Stomach (tissue), 19 donors: ENCODE results near the gene C17orf107. TPM values are rescaled to one million over a fixed set of nuclear protein-coding genes. Genes with fewer than 3 reads are reported as not detected.
A peak's percentile ranks its signal among the peaks of the same experiment; 100 is the strongest.

Source experiments
- DNase-seq, 2 donors: peaks; one replicate each; pipeline versions ENCODE4 v3.0.0 to v3.0.0-alpha.2; 2013 to 2019
- H3K27ac ChIP-seq, 5 donors: fragments of 200-600 bp in 4 of 5; sonication (generic) in 4 of 5; one replicate each; pipeline ENCODE4 v1.5.1; 2013 to 2019; ENCODE audit warnings: mild to moderate bottlenecking in 1 of 5, moderate library complexity in 1 of 5
- H3K27me3 ChIP-seq, 3 donors: fragments of 200-600 bp; sonication (generic); one replicate each; pipeline ENCODE4 v1.5.1; 2017 to 2019; ENCODE audit warnings: mixed run types in 1 of 3
- H3K36me3 ChIP-seq, 4 donors: fragments of 200-600 bp; sonication (generic); 1 replicate in 3 of 4; 2 replicates in 1 of 4; pipeline ENCODE4 v1.5.1; 2016 to 2019
- H3K4me1 ChIP-seq, 4 donors: fragments of 200-600 bp; sonication (generic); one replicate each; pipeline ENCODE4 v1.5.1; 2016 to 2019
- H3K4me3 ChIP-seq, 4 donors: fragments of 200-600 bp; sonication (generic) in 3 of 4; one replicate each; pipeline ENCODE4 v1.5.1; 2016 to 2019; ENCODE audit warnings: mild to moderate bottlenecking in 1 of 4
- H3K9me3 ChIP-seq, 4 donors: fragments of 200-600 bp; sonication (generic); one replicate each; pipeline ENCODE4 v1.5.1; 2016 to 2019
- EP300 ChIP-seq: sonication (generic); formaldehyde crosslinking; IDR thresholded peaks from one replicate; pipeline ENCODE4 v1.6.1; 2017; ENCODE audit warnings: antibody characterized with exemption
- POLR2A ChIP-seq, 4 donors: fragments of 450-650 bp; IDR thresholded peaks; one replicate each; pipeline ENCODE4 v1.6.1; 2016; ENCODE audit warnings: antibody characterized with exemption in 4 of 4, control low read depth in 2 of 4, mild to moderate bottlenecking in 1 of 4, moderate library complexity in 1 of 4
- POLR2AphosphoS5 ChIP-seq, 3 donors: sonication (generic); formaldehyde crosslinking; IDR thresholded peaks; one replicate each; pipeline ENCODE4 v1.6.1; 2016; ENCODE audit warnings: antibody characterized with exemption in 3 of 3
- WGBS, 5 donors: extraction: QIAGEN DNeasy Blood & Tissue Kit in 3 of 5; methylation state at CpG; one replicate each; pipeline versions ENCODE4 v1.1.5 to v1.1.7; 2013 to 2018; 5-methylcytosine and 5-hydroxymethylcytosine counted together
- intact Hi-C: fragments of 100-400 bp; cut with DNase I; formaldehyde crosslinking; loops from one replicate; pipeline ENCODE4 v1.15.1; 2023; ENCODE audit warnings: low total_unique reads
- long read RNA-seq, 10 donors: transcript quantifications; one replicate each; lab custom pipeline, GENCODE V29; 2026
- polyA plus RNA-seq, 3 donors: library from polyadenylated mRNA; stranded (reverse); fragments of 200-250 nt; gene quantifications; one replicate each; pipeline ENCODE4 v1.2.3, GENCODE V29; 2013
- total RNA-seq, 5 donors: library from RNA; depleted of rRNA; stranded (reverse); fragments of >200 nt; gene quantifications; one replicate each; pipeline versions ENCODE4 v1.1.0 to v1.2.3, GENCODE V29; 2014 to 2016
- TF ChIP-seq, protein P1 (sequence below), 7 experiments: fragments of 450-650 bp in 4 of 7; fragments of 200-600 bp in 3 of 7; sonication (generic) in 3 of 7; IDR thresholded peaks; one replicate each; pipeline ENCODE4 v1.5.1; 2016 to 2019; ENCODE audit warnings: antibody characterized with exemption in 7 of 7, control low read depth in 2 of 7, mild to moderate bottlenecking in 1 of 7
- donor health status: healthy with polysubstance abuse.
- donor health status: Bipolar disorder and iron deficiency.
- donor health status: healthy.

Gene C17orf107
- total RNA-seq (1 to 10 TPM in 4 of 5 donors, not detected in 1; 1.4 to 6.6 (median 2.9) TPM), polyA plus RNA-seq (1 to 10 TPM in 2 of 3 donors, under 1 TPM in 1; 0.75 to 3.2 (median 2.4) TPM)
- long read RNA-seq, donor 1, result 0 reads
- long read RNA-seq, donor 2, result 0 reads
- long read RNA-seq, donor 3, result 0 reads
- long read RNA-seq, donor 4, result 0 reads
- long read RNA-seq, donor 5, result 0 reads
- long read RNA-seq, donor 6, result 0 reads
- long read RNA-seq, donor 7, partial matches to known transcripts, result 0 of 1 reads
- long read RNA-seq, donor 7, other reads (novel, unspliced or antisense), result 0 of 1 reads
- long read RNA-seq, donor 8, result 0 reads
- long read RNA-seq, donor 9, partial matches to known transcripts, result 0 of 1 reads
- long read RNA-seq, donor 9, other reads (novel, unspliced or antisense), result 0 of 1 reads
- long read RNA-seq, donor 10, result 0 reads

DNA sequence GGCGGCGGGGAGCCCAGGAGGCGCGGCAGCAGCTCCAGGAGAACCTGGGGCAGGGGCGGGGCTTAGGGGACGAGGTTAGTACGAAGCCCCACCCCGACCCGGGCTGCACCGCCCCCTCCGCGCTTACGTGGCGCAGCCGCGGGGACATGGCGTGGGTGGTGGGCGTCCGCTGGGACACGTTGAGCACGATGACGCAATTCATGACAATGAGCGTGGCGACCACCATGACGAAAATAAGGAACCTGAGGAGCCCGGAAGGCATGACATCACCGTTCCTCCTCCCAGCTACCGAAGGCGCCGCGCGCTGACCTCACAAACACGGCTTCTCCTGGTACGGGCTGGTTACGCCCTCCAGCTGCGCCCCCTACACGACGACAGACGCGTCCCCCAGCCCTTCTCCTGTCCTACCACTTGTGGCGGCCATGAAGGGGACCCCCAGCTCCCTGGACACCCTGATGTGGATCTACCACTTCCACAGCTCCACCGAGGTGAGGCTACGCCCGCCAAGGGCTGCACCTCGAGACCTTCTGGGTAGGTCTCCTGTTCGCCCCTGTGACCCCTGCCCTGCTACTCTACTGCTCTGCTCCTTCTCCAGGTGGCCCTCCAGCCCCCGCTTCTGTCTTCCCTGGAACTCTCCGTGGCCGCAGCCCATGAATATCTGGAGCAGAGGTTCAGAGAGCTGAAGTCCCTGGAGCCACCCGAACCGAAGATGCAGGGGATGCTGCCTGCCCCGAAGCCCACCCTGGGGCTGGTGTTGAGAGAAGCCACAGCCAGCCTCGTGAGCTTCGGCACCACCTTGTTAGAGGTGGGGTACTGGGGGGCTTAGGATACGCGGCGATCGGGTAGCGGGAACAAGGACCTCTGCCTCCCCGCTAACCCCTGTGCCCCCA is at the start of gene C17orf107:
Gene C17orf107 (plus strand): TSS at position 196 of the 890 bp plus-strand sequence. CDS start 227 bp downstream, at position 423.
- TF ChIP-seq POLR2AphosphoS5 (IDR thresholded peaks at IDR 0.05) (peak in 2 of 3 donors; percentile 31 to 59), EP300 (no peak), POLR2A (IDR thresholded peaks at IDR 0.05) (no peak)
- TF ChIP-seq, protein P1, sequence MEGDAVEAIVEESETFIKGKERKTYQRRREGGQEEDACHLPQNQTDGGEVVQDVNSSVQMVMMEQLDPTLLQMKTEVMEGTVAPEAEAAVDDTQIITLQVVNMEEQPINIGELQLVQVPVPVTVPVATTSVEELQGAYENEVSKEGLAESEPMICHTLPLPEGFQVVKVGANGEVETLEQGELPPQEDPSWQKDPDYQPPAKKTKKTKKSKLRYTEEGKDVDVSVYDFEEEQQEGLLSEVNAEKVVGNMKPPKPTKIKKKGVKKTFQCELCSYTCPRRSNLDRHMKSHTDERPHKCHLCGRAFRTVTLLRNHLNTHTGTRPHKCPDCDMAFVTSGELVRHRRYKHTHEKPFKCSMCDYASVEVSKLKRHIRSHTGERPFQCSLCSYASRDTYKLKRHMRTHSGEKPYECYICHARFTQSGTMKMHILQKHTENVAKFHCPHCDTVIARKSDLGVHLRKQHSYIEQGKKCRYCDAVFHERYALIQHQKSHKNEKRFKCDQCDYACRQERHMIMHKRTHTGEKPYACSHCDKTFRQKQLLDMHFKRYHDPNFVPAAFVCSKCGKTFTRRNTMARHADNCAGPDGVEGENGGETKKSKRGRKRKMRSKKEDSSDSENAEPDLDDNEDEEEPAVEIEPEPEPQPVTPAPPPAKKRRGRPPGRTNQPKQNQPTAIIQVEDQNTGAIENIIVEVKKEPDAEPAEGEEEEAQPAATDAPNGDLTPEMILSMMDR (IDR thresholded peaks at IDR 0.05), result peak in 1 of 7 experiments; percentile 8
- Histone ChIP-seq H3K9me3 (no peaks in the 10 kb centered on the region), H3K4me1 (peaks cover 20 to 54% (median 44%) of the 10 kb centered on the region in 4 donors), H3K4me3 (peak within 1 kb of the TSS; percentile 49 to 55 (median 52)), H3K27me3 (peaks cover 0 to 44% (median 0%) of the 10 kb centered on the region in 3 donors), H3K36me3 (peaks cover 24 to 32% (median 30%) of the 10 kb centered on the region in 4 donors), H3K27ac (peak within 1 kb of the TSS in 4 of 5 donors; percentile 54 to 71 (median 58))
- DNase-seq, result peak; percentile 91 to 95
- 5 to 23% (median 7%) methylated on average over 18 to 60 of the region's 60 CpGs for WGBS, 5 donors
- intact Hi-C loops, result loop anchor here (10.0 kb wide), 2 partner anchors 75 to 165 kb away; partner anchors contain the start of genes CXCL16, MED11 and ZMYND15

DNA sequence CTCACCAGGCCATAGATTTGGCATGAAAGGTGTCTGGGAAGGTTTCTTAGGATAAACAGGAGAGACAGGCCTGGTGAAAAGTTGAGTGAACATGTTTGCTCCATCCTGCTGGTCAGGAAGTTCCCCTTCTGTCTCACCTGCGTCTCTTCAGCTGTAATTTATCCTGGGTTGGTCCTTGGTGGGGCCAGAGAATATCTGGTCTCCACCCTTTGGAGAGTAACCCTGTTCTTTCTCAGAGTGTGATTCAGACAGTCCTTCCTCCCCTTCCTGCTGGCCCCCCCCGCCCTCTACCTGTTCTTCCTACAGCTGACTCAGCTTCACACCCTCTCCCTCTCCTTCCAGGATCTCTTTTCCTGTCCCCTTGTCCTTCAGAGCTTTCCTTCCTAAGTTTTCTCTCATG is 49.1 kb upstream of the C17orf107 start:
- Histone ChIP-seq H3K36me3 (peaks cover 0 to 7% (median 3%) of the 10 kb centered on the region in 4 donors), H3K4me3 (no peak overlapping the region), H3K27me3 (no peaks in the 10 kb centered on the region), H3K4me1 (peaks cover 10 to 56% (median 34%) of the 10 kb centered on the region in 4 donors), H3K9me3 (no peaks in the 10 kb centered on the region), H3K27ac (peak overlapping the region in 2 of 5 donors; percentile 26 to 46)
- DNase-seq, result peak in 1 of 2 donors; percentile 34
- WGBS, 5 donors, result 74 to 86% (median 81%) methylated on average over 2 of the region's 2 CpGs
- TF ChIP-seq POLR2AphosphoS5 (IDR thresholded peaks at IDR 0.05) (no peak), POLR2A (IDR thresholded peaks at IDR 0.05) (no peak), EP300 (no peak)
- TF ChIP-seq, protein P1 (IDR thresholded peaks at IDR 0.05), result no peak
- intact Hi-C loops, result no loop called here

DNA sequence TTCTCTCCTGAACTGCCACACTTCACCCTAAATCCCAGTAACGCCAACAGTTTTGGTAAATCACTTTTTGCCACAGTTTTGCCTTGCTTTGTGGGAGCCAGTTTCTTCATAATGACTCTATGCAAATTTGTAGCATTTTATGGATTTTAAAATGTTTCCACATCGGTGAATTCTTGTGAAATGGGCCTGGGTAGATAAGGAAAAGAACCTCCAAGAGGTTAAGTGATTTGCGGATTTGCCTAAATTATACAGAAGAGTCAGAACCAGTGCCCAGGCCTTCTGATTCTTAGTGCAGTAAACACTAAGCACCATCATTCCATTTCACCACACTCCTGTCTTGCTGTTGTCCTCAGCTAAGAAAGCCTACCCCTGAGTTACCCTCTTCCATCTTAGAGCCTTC is 48.3 kb upstream of the C17orf107 start:
- Histone ChIP-seq H3K27ac (peak overlapping the region in 2 of 5 donors; percentile 26 to 52), H3K27me3 (no peaks in the 10 kb centered on the region), H3K4me1 (peaks cover 10 to 56% (median 29%) of the 10 kb centered on the region in 4 donors), H3K9me3 (no peaks in the 10 kb centered on the region), H3K4me3 (no peak overlapping the region), H3K36me3 (peaks cover 0 to 7% (median 3%) of the 10 kb centered on the region in 4 donors)
- TF ChIP-seq, protein P1 (IDR thresholded peaks at IDR 0.05), result no peak
- TF ChIP-seq EP300, result no peak
- no peak for TF ChIP-seq POLR2A (IDR thresholded peaks at IDR 0.05)
- no peak for TF ChIP-seq POLR2AphosphoS5 (IDR thresholded peaks at IDR 0.05)
- intact Hi-C loops, result no loop called here
- DNase-seq, result no peak
- WGBS, 5 donors, result 80 to 92% (median 89%) methylated on average over 3 of the region's 3 CpGs
